T-helper 2 cell treated with Interferon-gamma antibody and Interleukin-4, amounts not matched to agents 100 ng/mL and 5 ng/mL, for 36 hours (primary cell): ENCODE results near the gene DNAL1. TPM values are rescaled to one million over a fixed set of nuclear protein-coding genes. Genes with fewer than 3 reads are reported as not detected.

Experiments used
- intact Hi-C: fragments of 100-400 bp; cut with micrococcal nuclease; formaldehyde crosslinking; loops from one replicate; pipeline ENCODE4 v1.15.1; 2023
- total RNA-seq: library from RNA; stranded (reverse); gene quantifications from 2 replicates; pipeline ENCODE4 v1.2.3, GENCODE V29; 2022

DNAL1 gene
- total RNA-seq, 1 donor from 2014 or later: 4.7 TPM

DNA sequence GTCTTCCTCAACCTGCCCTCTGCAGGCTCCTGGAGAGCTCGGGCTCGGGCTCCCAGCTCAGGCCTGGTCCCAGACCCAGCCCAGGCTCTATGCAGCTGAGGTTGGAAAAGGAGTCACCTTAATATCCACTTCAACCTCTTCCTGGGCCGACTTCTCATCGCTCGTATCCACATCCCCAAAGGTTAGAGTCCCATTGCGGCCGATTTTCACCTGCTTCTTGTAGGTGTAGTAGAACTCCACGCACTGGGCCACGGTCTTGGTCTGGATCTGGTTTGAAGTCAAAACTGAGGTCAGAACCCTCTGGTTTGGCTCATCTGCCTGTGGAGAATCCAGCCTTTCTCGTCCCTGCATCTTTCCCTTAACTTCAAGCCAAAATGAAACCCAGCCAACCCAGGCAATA, 77.8 kb downstream of the DNAL1 start:
- intact Hi-C loops: no loop called here

DNA sequence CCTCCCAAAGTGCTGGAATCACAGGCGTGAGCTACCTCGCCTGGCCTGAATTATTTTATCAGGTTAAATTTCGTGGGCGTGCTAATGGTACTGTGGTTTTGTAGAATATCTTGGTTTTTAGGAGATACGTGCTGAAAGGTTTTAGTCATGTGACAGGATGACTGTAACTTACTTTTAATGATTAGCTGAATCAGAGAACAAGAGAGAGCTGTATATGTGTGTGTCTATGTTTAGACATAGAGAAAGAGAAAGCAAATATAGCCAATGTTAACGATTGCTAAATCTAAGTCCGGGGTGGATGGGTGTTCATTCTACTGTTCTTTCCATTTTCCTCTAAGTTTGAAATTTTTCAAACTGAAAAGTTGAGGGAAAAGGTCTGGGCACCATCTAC, 78.6 kb downstream of the DNAL1 start:
- intact Hi-C loops: no loop called here

DNA sequence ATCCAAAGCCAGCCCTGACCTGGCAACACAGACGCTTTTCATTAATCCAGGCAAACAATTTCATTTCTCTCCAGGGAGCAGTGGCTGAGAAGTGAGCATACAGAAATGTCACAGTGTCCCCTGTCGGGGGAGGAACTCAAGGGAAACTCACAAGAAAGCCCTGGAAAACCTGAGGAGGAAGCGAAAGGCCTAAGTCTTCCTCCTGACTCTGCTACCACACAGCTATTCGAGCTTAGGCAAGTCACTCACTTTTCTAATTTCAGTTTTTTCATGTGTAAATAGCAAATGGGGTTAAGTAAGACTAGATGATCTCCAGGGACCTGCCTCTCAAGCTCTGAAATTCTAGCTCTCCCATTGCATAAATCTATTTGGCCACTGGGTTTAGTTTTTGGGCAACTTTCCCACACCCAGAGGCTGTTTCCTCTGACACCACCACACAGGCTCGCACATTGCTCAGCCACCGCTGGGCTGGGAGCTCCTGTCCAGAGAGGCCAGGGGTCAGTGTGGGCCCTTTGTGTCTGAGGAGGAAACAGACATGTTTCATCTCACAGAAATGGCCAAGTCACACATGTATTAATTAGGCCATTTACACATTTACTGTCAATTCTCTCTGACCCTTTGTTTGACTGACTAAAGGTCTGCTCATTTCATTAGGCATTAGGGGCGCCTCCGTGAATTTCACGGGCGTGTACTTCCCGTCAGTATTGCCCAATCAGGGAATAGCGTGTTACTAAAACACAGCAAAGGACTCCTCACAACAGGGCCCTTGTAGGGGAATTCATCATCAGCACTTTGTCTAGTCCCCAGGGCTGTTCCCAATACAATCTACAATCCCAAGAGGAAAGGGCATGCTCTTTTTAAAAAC, 79.2 kb downstream of the DNAL1 start:
- intact Hi-C loops: no loop called here

DNA sequence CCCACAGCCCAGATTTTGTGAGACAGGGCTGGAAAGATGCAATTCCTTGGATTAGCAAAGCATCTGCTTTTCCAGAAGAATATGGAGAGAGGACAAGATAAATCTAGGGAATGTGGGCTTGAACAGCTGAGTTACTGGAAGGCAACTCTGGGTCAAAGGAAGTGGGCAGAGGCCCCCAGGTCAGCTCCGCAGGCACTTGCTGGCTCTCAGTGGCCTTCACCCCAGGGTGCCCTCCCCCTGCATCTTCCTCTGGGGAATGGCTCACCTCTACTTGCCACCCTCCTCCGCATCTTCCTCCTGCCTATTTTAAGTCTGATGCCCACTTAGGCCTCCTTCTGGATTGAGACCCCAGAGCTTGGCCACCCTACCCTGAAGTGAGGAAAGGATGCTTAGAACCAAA, 79.9 kb downstream of the DNAL1 start:
- intact Hi-C loops: loop anchor here (5.0 kb wide), 1 partner anchor 63 kb away; no protein-coding TSS in a partner anchor

DNA sequence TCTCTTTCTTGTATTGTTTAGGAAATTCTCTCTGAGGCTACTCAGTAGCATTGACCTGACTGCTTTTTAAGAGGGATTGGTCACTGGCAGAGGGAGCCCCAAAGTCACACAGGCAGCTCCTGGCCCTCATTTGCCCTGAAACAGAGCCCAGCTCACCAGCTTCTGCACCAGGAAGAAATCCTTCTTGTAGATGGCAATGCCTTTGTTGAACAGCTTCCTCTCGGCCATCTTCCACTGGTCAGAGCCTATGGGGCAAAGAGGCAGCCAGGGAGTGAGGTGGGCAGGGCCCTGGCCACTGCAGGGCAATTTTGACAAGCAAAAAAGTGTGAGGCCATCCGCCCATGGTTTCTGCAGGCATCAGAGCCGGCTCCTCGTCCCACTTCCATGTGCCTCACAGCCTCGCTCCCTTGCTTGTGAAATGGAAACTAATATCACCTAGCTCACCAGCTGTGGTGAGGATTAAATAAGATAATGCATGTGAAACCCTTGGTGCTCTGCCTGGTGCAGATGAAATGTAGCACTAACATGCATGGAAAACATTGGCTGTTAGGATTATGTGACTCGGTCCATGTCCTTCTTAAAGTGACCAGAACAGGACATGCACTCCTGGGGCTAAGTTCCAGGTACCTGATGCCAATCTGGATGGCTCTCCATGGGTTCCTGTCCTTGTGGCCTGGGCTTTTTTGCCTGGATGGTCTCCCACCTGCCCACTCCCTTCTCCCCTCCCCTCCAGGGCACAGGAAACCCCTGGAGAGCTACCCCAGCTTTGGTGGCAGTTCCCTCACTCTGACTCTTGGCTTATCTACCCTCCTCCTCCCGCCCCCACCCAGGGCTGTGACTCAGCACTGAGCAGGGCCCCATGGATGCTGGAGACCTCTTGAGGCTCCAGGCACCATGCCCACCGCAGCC, 80.6 kb downstream of the DNAL1 start:
- intact Hi-C loops: loop anchor here (5.0 kb wide), 1 partner anchor 62 kb away; no protein-coding TSS in a partner anchor

DNA sequence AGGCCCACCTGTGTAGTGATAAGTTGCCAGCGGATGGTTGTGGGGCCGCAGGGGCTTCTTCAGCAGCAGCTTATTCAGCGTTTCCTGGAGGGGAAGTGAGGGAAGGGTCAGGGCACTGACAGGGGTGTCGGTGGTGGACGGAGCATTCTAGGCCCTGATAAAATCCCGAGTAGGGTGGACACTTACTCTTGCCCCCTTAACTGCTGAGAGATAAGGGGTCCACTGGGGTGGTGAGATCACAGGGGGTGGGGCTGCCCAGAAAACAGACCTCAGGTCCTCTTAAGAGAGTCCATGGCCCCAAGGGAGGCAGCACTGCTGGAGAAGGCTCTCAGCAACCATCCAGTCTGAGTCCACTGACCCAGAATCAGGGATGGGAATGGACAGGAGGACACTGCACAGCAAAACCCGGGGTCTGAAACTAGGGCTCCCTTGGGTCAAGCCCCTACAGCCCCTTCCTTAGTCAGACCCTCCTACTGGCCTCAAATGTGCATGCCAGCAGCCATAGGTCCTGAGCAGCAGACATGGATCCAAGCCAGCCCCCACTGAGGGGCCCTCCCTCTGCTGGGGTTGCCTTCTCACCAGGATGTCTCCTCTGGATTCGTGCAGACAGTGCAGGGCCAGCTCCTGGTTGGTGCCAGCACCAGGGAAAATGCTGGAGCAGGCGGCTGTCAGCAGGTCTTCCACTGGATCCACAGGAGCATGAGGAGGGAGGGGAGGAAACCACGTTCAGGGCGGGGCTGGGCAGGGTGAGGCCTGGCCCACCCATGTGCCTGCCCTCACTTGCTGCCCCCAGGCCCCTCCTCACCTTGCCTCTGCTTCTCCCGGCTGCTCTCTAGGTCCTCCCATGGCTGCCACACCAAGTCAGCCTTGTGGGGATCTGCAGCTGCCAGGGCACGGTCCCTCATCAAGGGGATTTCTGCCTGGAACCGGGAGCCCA, 81.5 kb downstream of the DNAL1 start:
- intact Hi-C loops: loop anchor here (5.0 kb wide), 1 partner anchor 61 kb away; no protein-coding TSS in a partner anchor

DNA sequence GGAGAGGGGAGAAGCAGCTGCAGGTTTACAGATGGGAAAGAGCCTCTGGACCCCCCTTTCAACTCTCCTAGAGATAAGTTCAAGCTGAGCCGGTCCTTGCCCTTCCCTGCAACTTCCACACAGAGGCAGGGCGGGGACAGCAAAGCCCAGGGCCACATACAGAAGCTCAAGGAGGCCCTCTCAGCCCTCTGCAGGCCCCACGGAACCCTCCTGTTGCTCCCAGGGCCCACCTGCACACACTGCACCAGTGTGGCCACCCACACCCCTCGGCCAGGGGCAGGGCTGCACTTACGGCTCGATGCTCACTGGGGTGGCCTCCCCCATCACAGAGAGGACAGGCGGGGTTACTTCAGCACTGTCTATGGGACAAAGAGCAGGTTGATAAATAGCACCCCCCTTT, 82.4 kb downstream of the DNAL1 start:
- intact Hi-C loops: loop anchor here (5.0 kb wide), 1 partner anchor 60 kb away; no protein-coding TSS in a partner anchor

DNA sequence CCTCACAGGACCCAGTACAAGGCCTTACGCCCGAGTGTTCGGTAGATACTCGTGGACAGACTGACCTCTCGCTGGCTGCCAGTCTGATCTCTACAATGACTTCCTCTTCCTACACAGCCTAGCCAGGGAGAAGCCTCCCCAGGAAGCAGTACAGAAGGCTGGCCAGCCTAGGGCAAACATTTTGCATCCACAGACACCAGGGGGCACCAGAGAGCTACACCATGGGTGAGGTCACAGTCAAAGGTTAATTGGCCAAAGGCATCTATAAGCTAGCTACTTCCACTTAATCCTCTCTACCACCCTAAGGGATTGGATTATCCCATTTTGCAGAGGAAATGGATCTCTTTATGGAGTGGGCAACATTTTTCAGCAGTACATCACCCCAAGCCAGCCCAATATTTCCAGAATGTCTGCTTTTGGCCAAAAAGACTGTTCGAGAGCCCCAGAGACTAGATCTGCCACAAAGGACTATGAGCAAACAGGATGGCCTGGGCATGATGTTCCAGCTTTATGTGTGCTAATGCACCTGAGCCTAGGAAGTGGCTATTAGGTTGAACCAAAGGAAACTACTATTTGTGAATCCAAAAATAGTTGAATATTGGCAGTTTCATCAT, 84.0 kb downstream of the DNAL1 start:
- intact Hi-C loops: loop anchor here (1.0 to 5.0 kb wide), 4 partner anchors 29 to 309 kb away; no protein-coding TSS in a partner anchor

DNA sequence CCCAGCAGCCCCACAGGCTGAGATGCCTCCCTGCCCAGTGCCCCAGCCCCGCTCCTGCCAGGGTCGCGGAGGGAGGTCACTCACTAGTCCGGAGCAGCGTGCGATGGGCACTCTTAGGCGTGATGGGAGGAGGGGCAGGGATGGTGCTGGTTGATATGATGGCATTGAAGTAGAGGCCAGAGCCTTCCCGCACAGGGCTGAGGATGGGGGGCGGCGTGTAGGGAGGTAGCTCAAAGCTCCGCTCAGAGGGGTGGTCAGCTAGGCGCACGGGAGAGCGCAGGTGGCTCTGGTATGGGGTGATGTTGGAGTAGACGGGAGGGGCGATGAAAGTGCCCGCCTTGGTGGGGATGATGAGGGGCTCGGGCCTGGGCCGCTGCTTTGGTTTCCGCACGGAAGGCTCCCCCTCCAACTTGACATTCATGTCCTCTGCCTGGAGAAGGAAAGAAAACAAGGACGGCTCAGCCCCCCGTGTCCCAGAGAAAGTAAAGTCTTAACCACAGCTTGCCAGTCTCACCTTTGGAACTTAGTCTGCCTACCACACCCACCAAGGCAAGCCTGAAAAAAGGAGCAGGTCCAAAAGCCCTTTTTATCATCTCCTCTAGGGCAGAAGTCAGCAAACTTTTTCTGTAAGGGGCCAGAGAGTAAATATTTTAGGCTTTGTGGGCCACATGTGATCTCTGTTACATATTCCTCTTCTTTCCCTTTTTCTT, 84.9 kb downstream of the DNAL1 start:
- intact Hi-C loops: loop anchor here (5.0 kb wide), 1 partner anchor 58 kb away; no protein-coding TSS in a partner anchor

DNA sequence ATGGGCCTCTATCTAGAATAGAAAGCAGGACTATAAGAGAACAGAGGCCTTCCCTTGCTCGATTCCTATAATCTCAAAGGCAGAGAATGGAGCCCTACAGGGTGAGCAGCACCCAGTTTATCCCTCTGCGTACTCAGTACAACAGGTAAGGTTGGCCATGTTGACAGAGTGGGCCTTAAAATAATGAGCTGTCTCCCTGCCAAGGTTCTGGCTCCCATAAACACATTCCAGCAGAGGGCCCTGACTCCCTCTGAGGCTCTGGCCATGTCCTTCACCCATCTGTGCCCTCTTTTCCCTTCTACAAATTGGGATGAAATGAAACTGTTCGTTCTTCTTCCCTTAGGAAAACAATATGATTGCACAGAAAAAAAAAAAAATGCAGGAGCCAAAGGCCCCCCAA, 86.3 kb downstream of the DNAL1 start:
- intact Hi-C loops: no loop called here

DNA sequence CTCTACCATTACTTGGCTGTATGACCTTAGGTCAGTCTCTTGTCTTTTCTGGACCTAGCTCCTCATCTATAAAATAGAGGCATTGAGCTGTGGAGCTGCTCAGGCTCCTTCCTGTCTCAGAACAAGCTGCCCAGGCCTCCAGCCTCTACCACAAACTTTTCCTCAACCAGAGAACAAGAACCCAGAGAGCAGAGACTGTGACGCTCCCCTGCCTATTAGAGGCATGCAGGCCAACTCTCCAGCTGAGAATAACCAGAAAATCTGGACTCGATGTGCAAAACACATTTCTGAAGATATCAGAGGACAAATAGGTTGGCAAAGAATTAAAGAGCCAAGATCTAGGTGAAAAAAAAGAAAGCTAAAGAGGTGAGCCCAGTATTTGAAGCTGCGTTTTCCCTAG, 87.2 kb downstream of the DNAL1 start:
- intact Hi-C loops: no loop called here

DNA sequence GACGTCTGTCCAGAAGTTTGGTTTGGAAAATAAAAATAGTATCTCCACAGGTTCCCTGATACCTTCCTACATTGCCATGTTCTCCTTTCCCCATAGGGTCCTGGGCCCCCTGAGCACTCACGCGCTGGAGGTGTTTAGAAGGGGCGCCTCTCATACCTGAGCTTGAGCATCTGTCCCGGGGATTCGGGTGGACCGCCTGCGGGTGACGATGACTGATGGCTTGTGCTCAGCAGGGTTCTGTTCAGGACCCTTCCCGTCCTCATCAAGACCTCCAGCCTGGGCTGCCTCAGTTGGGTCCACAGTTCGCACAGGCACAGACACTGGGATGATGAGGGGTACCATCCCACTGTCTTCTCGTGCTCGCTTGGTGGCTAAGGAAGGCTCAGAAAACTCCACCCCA, 92.1 kb downstream of the DNAL1 start:
- intact Hi-C loops: no loop called here

DNA sequence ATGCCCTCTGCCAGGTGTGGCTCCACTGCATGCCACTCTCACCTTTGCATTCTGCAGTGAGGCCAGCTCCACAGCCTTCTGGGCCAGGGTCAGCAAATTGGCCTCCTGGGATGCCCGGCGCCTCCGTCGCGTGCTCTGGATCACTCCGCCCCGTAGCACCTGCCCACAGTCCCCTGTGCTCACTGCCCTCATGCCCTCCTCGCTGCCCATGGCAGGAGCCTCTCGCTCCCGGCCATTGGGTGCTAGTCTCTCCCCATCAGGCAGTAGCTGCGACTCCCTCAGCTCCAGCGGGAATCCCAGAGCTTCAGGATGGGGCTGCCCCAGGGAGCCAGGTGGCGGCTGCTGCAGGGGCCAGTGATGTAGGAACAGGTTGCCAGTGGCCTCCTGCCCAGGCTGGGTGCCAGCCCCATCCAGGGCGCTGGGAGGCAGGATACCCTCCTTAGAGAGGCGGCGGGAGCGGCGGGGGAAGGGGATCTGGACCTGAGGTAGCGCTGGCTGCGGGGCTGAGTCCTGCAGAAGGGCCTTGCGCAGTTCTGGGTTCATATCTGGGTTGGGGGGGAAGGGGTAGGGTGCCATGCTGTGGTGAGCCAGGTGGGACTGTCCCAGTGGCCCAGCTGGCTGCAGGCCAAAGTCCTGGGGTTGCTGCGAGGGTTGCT, 93.9 kb downstream of the DNAL1 start:
- intact Hi-C loops: no loop called here

DNA sequence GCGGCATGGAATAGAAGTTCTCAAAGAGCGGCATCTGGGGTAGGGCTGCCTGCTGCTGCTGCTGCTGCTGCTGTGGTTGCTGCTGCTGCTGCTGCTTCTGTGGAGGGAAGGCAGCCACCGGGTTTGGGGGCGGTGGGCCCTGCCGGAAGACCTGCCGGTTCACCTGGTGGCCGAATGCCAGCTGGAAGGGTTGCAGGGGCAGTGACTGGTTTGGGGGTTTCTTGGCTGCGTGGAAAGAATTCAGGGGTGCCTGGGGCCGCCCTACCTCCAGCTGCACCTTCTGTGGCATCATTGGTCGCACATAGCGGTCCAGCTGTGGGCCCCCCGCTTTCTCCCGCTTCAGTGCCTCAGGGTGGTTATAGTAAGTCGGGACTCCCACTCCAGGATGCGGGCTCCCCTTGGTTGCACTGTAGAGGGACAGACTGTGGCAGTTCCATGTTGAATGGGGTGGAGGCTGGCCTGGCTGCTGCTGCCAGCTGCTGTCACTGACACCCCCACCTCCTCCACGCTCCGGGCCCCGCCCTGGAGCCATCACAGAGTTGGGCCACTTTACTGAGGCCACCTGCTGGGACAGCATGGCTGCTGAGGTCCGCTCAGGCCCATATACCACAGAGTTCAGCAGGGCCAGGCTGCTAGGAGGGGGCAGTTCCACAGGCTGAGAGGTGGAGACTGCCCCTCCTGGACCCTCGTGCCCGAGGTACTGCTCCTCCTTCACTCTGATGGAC, 94.5 kb downstream of the DNAL1 start:
- intact Hi-C loops: no loop called here

DNA sequence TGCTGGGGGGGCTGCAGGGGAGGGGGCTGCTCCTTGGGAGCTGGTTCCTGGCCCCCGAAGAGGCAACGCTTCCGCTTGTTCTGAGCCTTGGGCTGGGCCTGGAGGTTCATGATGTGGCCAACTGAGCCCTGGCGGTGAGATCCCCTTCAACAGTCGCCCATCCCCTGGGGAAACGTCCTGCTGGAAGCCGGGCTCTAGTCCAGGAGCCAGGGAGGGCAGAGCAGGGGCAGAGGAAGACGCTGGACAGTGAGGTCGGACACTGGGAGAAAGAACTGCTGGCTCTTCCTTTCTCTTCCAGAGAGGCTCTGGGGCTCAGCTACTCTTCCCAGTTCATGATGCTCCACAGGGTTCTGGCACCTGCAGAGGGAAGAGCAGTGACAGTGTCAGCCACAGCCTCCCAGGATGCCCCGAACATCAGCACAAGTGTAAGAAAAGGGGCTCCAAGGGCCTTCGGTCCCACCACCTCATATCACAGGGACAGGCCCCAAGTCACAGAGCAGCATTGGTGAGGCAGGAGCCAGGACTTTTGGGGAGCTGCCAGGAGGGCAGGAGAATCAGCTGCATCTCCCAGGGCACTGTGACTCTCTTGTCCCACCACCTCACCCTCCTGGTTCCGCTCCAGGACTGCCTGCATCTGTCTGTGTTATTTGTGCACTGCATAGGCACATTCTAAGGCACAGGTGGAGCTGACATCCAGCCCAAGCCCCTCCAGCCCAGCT, 95.3 kb downstream of the DNAL1 start:
- intact Hi-C loops: loop anchor here (5.0 kb wide), 1 partner anchor 87 kb away; no protein-coding TSS in a partner anchor

DNA sequence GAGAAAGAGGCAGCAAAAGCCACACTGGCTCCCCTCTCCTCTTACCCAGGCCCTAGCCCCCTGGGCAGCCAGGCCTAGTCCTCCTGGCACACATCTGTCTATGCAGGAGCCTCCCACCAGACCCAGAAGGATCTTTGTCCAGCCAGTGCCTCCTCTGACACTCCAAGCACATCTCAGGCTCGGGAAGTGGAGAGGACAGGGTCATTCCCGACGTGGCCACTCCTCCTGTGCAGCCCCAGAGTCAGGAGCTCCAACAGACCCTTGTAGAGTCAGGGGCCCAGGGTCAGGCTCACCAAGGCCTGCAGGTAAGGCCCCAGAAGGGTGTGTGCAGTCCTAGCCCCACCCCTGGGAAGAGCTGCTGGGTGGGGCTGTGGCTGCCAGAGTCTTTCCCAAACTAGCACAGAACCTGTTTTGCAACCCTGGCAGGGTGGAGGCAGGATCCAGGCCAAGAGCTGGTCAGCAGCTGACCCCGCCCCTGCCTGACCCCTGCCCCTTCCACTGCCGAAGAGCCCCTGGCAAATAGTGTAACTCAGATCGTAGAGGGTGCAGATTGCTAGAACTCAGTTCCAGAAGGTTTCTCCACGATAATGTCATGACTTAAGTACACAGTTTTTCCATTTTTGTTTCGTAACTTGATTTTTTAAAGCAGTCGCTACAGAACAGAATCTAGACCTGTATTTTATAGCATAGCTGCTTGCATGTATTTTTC, 96.0 kb downstream of the DNAL1 start:
- intact Hi-C loops: loop anchor here (1.0 to 5.0 kb wide), 4 partner anchors 18 to 87 kb away; no protein-coding TSS in a partner anchor

DNA sequence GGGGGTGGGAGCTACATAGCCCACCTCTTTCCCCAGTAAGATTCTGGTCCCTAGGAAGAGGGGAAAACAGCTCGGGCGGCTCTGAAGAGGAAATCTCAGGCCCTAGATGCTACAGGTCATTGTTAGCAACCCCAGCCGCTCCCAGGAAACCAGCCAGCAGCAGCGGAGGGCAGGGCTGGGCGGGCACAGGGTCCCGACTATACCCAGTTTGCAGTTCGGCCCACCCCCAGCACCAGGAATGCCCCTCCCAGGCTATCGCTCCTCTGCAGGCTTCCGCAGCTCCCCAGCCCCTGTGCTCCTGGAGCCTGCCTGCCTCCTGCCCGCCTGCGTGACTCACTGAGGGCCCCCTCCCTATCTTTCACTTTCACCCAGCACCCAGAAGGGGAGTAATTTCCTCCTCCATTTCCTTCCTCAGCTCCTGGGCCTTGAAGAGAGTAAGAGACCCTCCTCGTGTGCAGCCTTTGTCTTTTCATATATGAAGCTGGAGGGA, 96.6 kb downstream of the DNAL1 start:
- intact Hi-C loops: loop anchor here (1.0 to 5.0 kb wide), 4 partner anchors 17 to 86 kb away; no protein-coding TSS in a partner anchor
